Activated naive CD4-positive, alpha-beta T cell treated with anti-CD3 and anti-CD28 coated beads, Interleukin-2, amount 50 U/mL, for 24 hours (primary cell): ENCODE results near the gene GNG11.

Experiments
- H3K27ac Mint-ChIP-seq: one replicate; pipeline ENCODE4 v1.8.0; 2021; ENCODE audit warnings: mild to moderate bottlenecking, mixed read lengths
- H3K27me3 Mint-ChIP-seq: one replicate; pipeline ENCODE4 v1.8.0; 2021; ENCODE audit warnings: mixed read lengths
- H3K36me3 Mint-ChIP-seq: one replicate; pipeline ENCODE4 v1.8.0; 2021; ENCODE audit warnings: mixed read lengths
- H3K4me1 Mint-ChIP-seq: one replicate; pipeline ENCODE4 v1.8.0; 2021; ENCODE audit warnings: mixed read lengths
- H3K4me3 Mint-ChIP-seq: one replicate; pipeline ENCODE4 v1.8.0; 2021; ENCODE audit warnings: mild to moderate bottlenecking, mixed read lengths
- H3K9me3 Mint-ChIP-seq: one replicate; pipeline ENCODE4 v1.8.0; 2021; ENCODE audit warnings: mixed read lengths

GNG11 gene

GRCh38 chr7:93957767-93958166, 36.2 kb downstream of the GNG11 start:
- Mint-ChIP-seq H3K27ac (no peak overlapping the region), H3K36me3 (peaks cover 1% of the 10 kb centered on the region), H3K27me3 (no peaks in the 10 kb centered on the region), H3K4me1 (no peaks in the 10 kb centered on the region), H3K4me3 (no peak overlapping the region), H3K9me3 (no peaks in the 10 kb centered on the region)

GRCh38 chr7:93958216-93958615, 36.7 kb downstream of the GNG11 start:
- H3K4me3 Mint-ChIP-seq, result no peak overlapping the region
- H3K36me3 Mint-ChIP-seq, result peaks cover 1% of the 10 kb centered on the region
- H3K27me3 Mint-ChIP-seq, result no peaks in the 10 kb centered on the region
- no peaks in the 10 kb centered on the region for H3K9me3 Mint-ChIP-seq
- no peak overlapping the region for H3K27ac Mint-ChIP-seq
- H3K4me1 Mint-ChIP-seq, result no peaks in the 10 kb centered on the region

GRCh38 chr7:93958651-93959050, 37.1 kb downstream of the GNG11 start:
- Mint-ChIP-seq H3K9me3 (no peaks in the 10 kb centered on the region), H3K27me3 (no peaks in the 10 kb centered on the region), H3K36me3 (peaks cover 1% of the 10 kb centered on the region), H3K27ac (no peak overlapping the region), H3K4me1 (no peaks in the 10 kb centered on the region), H3K4me3 (no peak overlapping the region)

GRCh38 chr7:93960986-93961385, 39.5 kb downstream of the GNG11 start:
- H3K36me3 Mint-ChIP-seq, result peaks cover 1% of the 10 kb centered on the region
- no peaks in the 10 kb centered on the region for H3K9me3 Mint-ChIP-seq
- H3K27me3 Mint-ChIP-seq, result no peaks in the 10 kb centered on the region
- no peak overlapping the region for H3K4me3 Mint-ChIP-seq
- H3K4me1 Mint-ChIP-seq, result no peaks in the 10 kb centered on the region
- H3K27ac Mint-ChIP-seq, result no peak overlapping the region

GRCh38 chr7:93964262-93964661, 42.7 kb downstream of the GNG11 start:
- Mint-ChIP-seq H3K4me3 (no peak overlapping the region), H3K9me3 (no peaks in the 10 kb centered on the region), H3K27me3 (no peaks in the 10 kb centered on the region), H3K4me1 (no peaks in the 10 kb centered on the region), H3K27ac (no peak overlapping the region), H3K36me3 (no peaks in the 10 kb centered on the region)

- H3K27me3 Mint-ChIP-seq, result no peaks in the 10 kb centered on the region
- H3K4me3 Mint-ChIP-seq, result no peak overlapping the region
- no peaks in the 10 kb centered on the region for H3K36me3 Mint-ChIP-seq
- no peak overlapping the region for H3K27ac Mint-ChIP-seq
- no peaks in the 10 kb centered on the region for H3K9me3 Mint-ChIP-seq
- H3K4me1 Mint-ChIP-seq, result no peaks in the 10 kb centered on the region
These were observed 43.3 kb downstream of the GNG11 start for GRCh38 chr7:93964813-93965212.

GRCh38 chr7:93968911-93969620, 47.5 kb downstream of the GNG11 start:
- Mint-ChIP-seq H3K4me1 (no peaks in the 10 kb centered on the region), H3K27me3 (no peaks in the 10 kb centered on the region), H3K27ac (no peak overlapping the region), H3K4me3 (no peak overlapping the region), H3K36me3 (peaks cover 3% of the 10 kb centered on the region), H3K9me3 (no peaks in the 10 kb centered on the region)

GRCh38 chr7:93972029-93972725, 50.6 kb downstream of the GNG11 start:
- Mint-ChIP-seq H3K36me3 (peaks cover 6% of the 10 kb centered on the region), H3K27ac (no peak overlapping the region), H3K9me3 (no peaks in the 10 kb centered on the region), H3K27me3 (no peaks in the 10 kb centered on the region), H3K4me3 (no peak overlapping the region), H3K4me1 (no peaks in the 10 kb centered on the region)

GRCh38 chr7:93973134-93973533, 51.6 kb downstream of the GNG11 start:
- no peaks in the 10 kb centered on the region for H3K27me3 Mint-ChIP-seq
- no peaks in the 10 kb centered on the region for H3K4me1 Mint-ChIP-seq
- H3K36me3 Mint-ChIP-seq, result peaks cover 6% of the 10 kb centered on the region
- H3K4me3 Mint-ChIP-seq, result no peak overlapping the region
- H3K9me3 Mint-ChIP-seq, result no peaks in the 10 kb centered on the region
- H3K27ac Mint-ChIP-seq, result no peak overlapping the region

- Mint-ChIP-seq H3K9me3 (no peaks in the 10 kb centered on the region), H3K27ac (no peak overlapping the region), H3K36me3 (peaks cover 6% of the 10 kb centered on the region), H3K4me1 (no peaks in the 10 kb centered on the region), H3K27me3 (no peaks in the 10 kb centered on the region), H3K4me3 (no peak overlapping the region)
These were observed 55.8 kb downstream of the GNG11 start for GRCh38 chr7:93977211-93977950.
